CD14-positive monocyte (primary cell): Measurements from ENCODE around the gene RPA3. TPM values are rescaled to one million over a fixed set of nuclear protein-coding genes. Genes with fewer than 3 reads are reported as not detected.

Experiments
- DNase-seq, 3 donors: peaks; one replicate each; pipeline ENCODE4 v3.0.0-alpha.2; 2011 to 2022
- H2AFZ ChIP-seq: 2 replicates; pipeline ENCODE4 v1.6.0; 2012; ENCODE audit warnings: mild to moderate bottlenecking, low read depth, low read length, inconsistent platforms; ENCODE audit not compliant: insufficient read depth, poor library complexity, severe bottlenecking
- H3K27ac ChIP-seq, 2 donors: 1 replicate in 1 of 2; 2 replicates in 1 of 2; pipeline ENCODE4 v1.5.1; 2012 to 2013; ENCODE audit warnings: low read length in 2 of 2, control low read depth in 1 of 2, inconsistent platforms in 1 of 2, low read depth in 1 of 2, mild to moderate bottlenecking in 1 of 2
- H3K27me3 ChIP-seq, 2 donors: one replicate each; pipeline versions ENCODE4 v1.6.0 to v1.6.1; 2011 to 2013; ENCODE audit warnings: low read length in 2 of 2; ENCODE audit not compliant: control insufficient read depth in 2 of 2, insufficient read depth in 2 of 2
- H3K36me3 ChIP-seq, 2 donors: replicated peaks in 1 of 2; 1 replicate in 1 of 2; 2 replicates in 1 of 2; pipeline versions ENCODE4 v1.5.1 to v1.6.1; 2012 to 2013; ENCODE audit warnings: low read length in 2 of 2, control low read depth in 1 of 2, inconsistent platforms in 1 of 2, mild to moderate bottlenecking in 1 of 2; ENCODE audit not compliant: insufficient read depth in 2 of 2, control insufficient read depth in 1 of 2
- H3K4me1 ChIP-seq, 2 donors: 1 replicate in 1 of 2; 2 replicates in 1 of 2; pipeline versions ENCODE4 v1.5.1 to v1.6.1; 2012 to 2013; ENCODE audit warnings: low read length in 2 of 2, control low read depth in 1 of 2, inconsistent platforms in 1 of 2, mild to moderate bottlenecking in 1 of 2, moderate library complexity in 1 of 2; ENCODE audit not compliant: insufficient read depth in 2 of 2, control insufficient read depth in 1 of 2
- H3K4me2 ChIP-seq: replicated peaks from 2 replicates; pipeline ENCODE3; 2012; ENCODE audit warnings: low read length, moderate library complexity, mild to moderate bottlenecking; ENCODE audit not compliant: poor library complexity, severe bottlenecking; ENCODE audit errors: extremely low read depth
- H3K4me3 ChIP-seq, 3 experiments: fragments of 200-600 bp in 1 of 3; sonication (generic) in 1 of 3; replicated peaks in 1 of 3; 1 replicate in 2 of 3; 2 replicates in 1 of 3; pipeline ENCODE4 v1.5.1; 2011 to 2013; ENCODE audit warnings: low read length in 3 of 3, mild to moderate bottlenecking in 3 of 3, control low read depth in 2 of 3, low read depth in 2 of 3, inconsistent platforms in 1 of 3, moderate library complexity in 1 of 3
- H3K79me2 ChIP-seq: 2 replicates; pipeline ENCODE4 v1.6.0; 2012; ENCODE audit warnings: mild to moderate bottlenecking, control low read depth, inconsistent platforms, low read length, moderate library complexity; ENCODE audit not compliant: insufficient read depth
- H3K9ac ChIP-seq: 2 replicates; pipeline ENCODE4 v1.6.0; 2017; ENCODE audit warnings: low read length, mild to moderate bottlenecking; ENCODE audit not compliant: insufficient read depth, poor library complexity, severe bottlenecking
- H3K9me3 ChIP-seq, 2 donors: replicated peaks in 1 of 2; 1 replicate in 1 of 2; 2 replicates in 1 of 2; pipeline versions ENCODE4 v1.5.1 to v1.6.1; 2012 to 2013; ENCODE audit warnings: low read length in 2 of 2, control low read depth in 1 of 2; ENCODE audit not compliant: control insufficient read depth in 1 of 2, insufficient read depth in 1 of 2
- H4K20me1 ChIP-seq: 2 replicates; pipeline ENCODE4 v1.6.0; 2012; ENCODE audit warnings: mild to moderate bottlenecking, low read length, control low read depth, moderate library complexity; ENCODE audit not compliant: insufficient read depth
- H3K27ac Mint-ChIP-seq, 7 donors: one replicate each; pipeline ENCODE4 v1.8.0; 2020; ENCODE audit warnings: mild to moderate bottlenecking in 7 of 7, mixed read lengths in 7 of 7, moderate library complexity in 6 of 7, inconsistent platforms in 2 of 7
- H3K27me3 Mint-ChIP-seq, 3 donors: one replicate each; pipeline ENCODE4 v1.8.0; 2021 to 2022; ENCODE audit warnings: low read depth in 3 of 3, mild to moderate bottlenecking in 3 of 3, mixed read lengths in 3 of 3, moderate library complexity in 3 of 3, inconsistent platforms in 1 of 3
- H3K36me3 Mint-ChIP-seq, 2 donors: one replicate each; pipeline ENCODE4 v1.8.0; 2020; ENCODE audit warnings: mixed read lengths in 2 of 2, inconsistent platforms in 1 of 2, mild to moderate bottlenecking in 1 of 2
- H3K4me1 Mint-ChIP-seq: one replicate; pipeline ENCODE4 v1.8.0; 2020; ENCODE audit warnings: mild to moderate bottlenecking, mixed read lengths
- H3K4me3 Mint-ChIP-seq, 2 donors: one replicate each; pipeline ENCODE4 v1.8.0; 2020; ENCODE audit warnings: mild to moderate bottlenecking in 2 of 2, mixed read lengths in 2 of 2, moderate library complexity in 1 of 2
- H3K9me3 Mint-ChIP-seq, 7 donors: one replicate each; pipeline ENCODE4 v1.8.0; 2020 to 2022; ENCODE audit warnings: mixed read lengths in 7 of 7, mild to moderate bottlenecking in 6 of 7, moderate library complexity in 6 of 7, inconsistent platforms in 2 of 7
- CTCF ChIP-seq: fragments of 200-600 bp; IDR thresholded peaks from one replicate; pipeline ENCODE4 v1.8.0; 2022; ENCODE audit warnings: antibody characterized with exemption, mild to moderate bottlenecking
- WGBS: methylation state at CpG from one replicate; pipeline ENCODE4 v1.1.5; 2013; ENCODE audit warnings: missing lambda C conversion rate; ENCODE audit not compliant: insufficient coverage; 5-methylcytosine and 5-hydroxymethylcytosine counted together
- intact Hi-C, 2 donors: fragments of 100-400 bp; cut with micrococcal nuclease; formaldehyde crosslinking; loops; one replicate each; pipeline versions ENCODE4 v1.15.0 to v1.15.1; 2023
- polyA plus RNA-seq, 3 donors: library from polyadenylated mRNA; depleted of rRNA in 1 of 3; unstranded in 2 of 3; stranded (reverse) in 1 of 3; fragments of 300-500 nt in 2 of 3; fragments of >200 nt in 1 of 3; fragmentation: Illumina TruSeq in 2 of 3; gene quantifications; 1 replicate in 2 of 3; 2 replicates in 1 of 3; pipeline ENCODE4 v1.2.3, GENCODE V29; 2012 to 2021

The RPA3 gene
- polyA plus RNA-seq, 3 donors, result 6.2 to 50.5 (median 44.7) TPM

- peaks cover 5 to 13% of the 10 kb centered on the region in 2 donors for H3K36me3 Mint-ChIP-seq
- Histone ChIP-seq H3K79me2 (no peaks in the 10 kb centered on the region), H3K36me3 (peaks cover 12 to 17% of the 10 kb centered on the region in 2 donors), H3K4me3 (no peak overlapping the region), H3K27me3 (no peaks in the 10 kb centered on the region), H2AFZ (no peak overlapping the region), H3K4me1 (no peaks in the 10 kb centered on the region), H3K9me3 (no peaks in the 10 kb centered on the region), H4K20me1 (no peaks in the 10 kb centered on the region), H3K27ac (no peak overlapping the region), H3K9ac (no peak overlapping the region), H3K4me2 (no peak overlapping the region)
- WGBS, result no CpG with 5 or more reads among the region's 1 CpG
- no peak for DNase-seq
- intact Hi-C loops, result no loop called here
- H3K27me3 Mint-ChIP-seq, result peaks cover 0 to 3% (median 0%) of the 10 kb centered on the region in 3 donors
- H3K4me3 Mint-ChIP-seq, result no peak overlapping the region
- no peaks in the 10 kb centered on the region for H3K4me1 Mint-ChIP-seq
- H3K9me3 Mint-ChIP-seq, result peaks cover 0 to 1% (median 0%) of the 10 kb centered on the region in 7 donors
- no peak for TF ChIP-seq CTCF
- no peak overlapping the region for H3K27ac Mint-ChIP-seq
Observed at GRCh38 chr7:7613210-7613609, 105.2 kb downstream of the RPA3 start.

GRCh38 chr7:7612519-7612918 is 105.9 kb downstream of the RPA3 start:
- H3K4me2 ChIP-seq, result no peak overlapping the region
- H3K4me3 ChIP-seq, result no peak overlapping the region
- H3K36me3 Mint-ChIP-seq, result peaks cover 12 to 19% of the 10 kb centered on the region in 2 donors
- no peaks in the 10 kb centered on the region for H4K20me1 ChIP-seq
- H3K9me3 ChIP-seq, result no peaks in the 10 kb centered on the region
- DNase-seq, result no peak
- H3K4me3 Mint-ChIP-seq, result no peak overlapping the region
- H3K4me1 ChIP-seq, result no peaks in the 10 kb centered on the region
- no peak overlapping the region for H2AFZ ChIP-seq
- peaks cover 0 to 1% (median 0%) of the 10 kb centered on the region in 7 donors for H3K9me3 Mint-ChIP-seq
- TF ChIP-seq CTCF, result no peak
- no peaks in the 10 kb centered on the region for H3K79me2 ChIP-seq
- WGBS, result no CpG with 5 or more reads among the region's 1 CpG
- H3K4me1 Mint-ChIP-seq, result no peaks in the 10 kb centered on the region
- peaks cover 16 to 24% of the 10 kb centered on the region in 2 donors for H3K36me3 ChIP-seq
- H3K9ac ChIP-seq, result no peak overlapping the region
- peaks cover 0 to 3% (median 0%) of the 10 kb centered on the region in 3 donors for H3K27me3 Mint-ChIP-seq
- intact Hi-C loops, result no loop called here
- no peaks in the 10 kb centered on the region for H3K27me3 ChIP-seq
- no peak overlapping the region for H3K27ac Mint-ChIP-seq
- no peak overlapping the region for H3K27ac ChIP-seq
